Skeletal muscle satellite cell (primary cell): ENCODE measurements around the gene WDR18.

ENCODE experiments used
- H3K27me3 ChIP-seq: 2 replicates; pipeline ENCODE4 v1.7.0; 2013; ENCODE audit warnings: low read length; ENCODE audit not compliant: control insufficient read depth, insufficient read depth
- H3K36me3 ChIP-seq: 2 replicates; pipeline ENCODE4 v1.7.0; 2013; ENCODE audit warnings: mild to moderate bottlenecking, control low read depth, low read length; ENCODE audit not compliant: insufficient read depth
- H3K4me1 ChIP-seq: 2 replicates; pipeline ENCODE4 v1.7.0; 2013; ENCODE audit warnings: low read length; ENCODE audit not compliant: control insufficient read depth, insufficient read depth
- H3K4me2 ChIP-seq: 2 replicates; pipeline ENCODE4 v1.7.0; 2013; ENCODE audit warnings: mild to moderate bottlenecking, low read length
- H3K4me3 ChIP-seq: 2 replicates; pipeline ENCODE4 v1.7.0; 2013; ENCODE audit warnings: low read length
- H3K9ac ChIP-seq: 2 replicates; pipeline ENCODE4 v1.7.0; 2013; ENCODE audit warnings: mild to moderate bottlenecking, low read depth, low read length, moderate library complexity
- H3K9me3 ChIP-seq: replicated peaks from 2 replicates; pipeline ENCODE4 v1.7.0; 2013; ENCODE audit warnings: mild to moderate bottlenecking, control low read depth, low read length
- small RNA-seq: library from RNA; depleted of rRNA; stranded (forward); fragments of <200 nt; gene quantifications from one replicate; pipeline ENCODE3, GENCODE V24; 2012

The WDR18 gene

GRCh38 chr19:1039646-1040475 is 55.7 kb downstream of the WDR18 start, which contains the start of gene ABCA7:
ABCA7 (plus strand) TSS chr19:1040107; CDS start chr19:1041362, 1,255 bp downstream.
- Histone ChIP-seq H3K9me3 (no peaks in the 10 kb centered on the region), H3K27me3 (no peaks in the 10 kb centered on the region), H3K4me3 (peak within 1 kb of the TSS; percentile 69), H3K9ac (peak within 1 kb of the TSS; percentile 31), H3K4me2 (peak within 1 kb of the TSS; percentile 92), H3K36me3 (peaks cover 37% of the 10 kb centered on the region), H3K4me1 (peaks cover 50% of the 10 kb centered on the region)

DNA sequence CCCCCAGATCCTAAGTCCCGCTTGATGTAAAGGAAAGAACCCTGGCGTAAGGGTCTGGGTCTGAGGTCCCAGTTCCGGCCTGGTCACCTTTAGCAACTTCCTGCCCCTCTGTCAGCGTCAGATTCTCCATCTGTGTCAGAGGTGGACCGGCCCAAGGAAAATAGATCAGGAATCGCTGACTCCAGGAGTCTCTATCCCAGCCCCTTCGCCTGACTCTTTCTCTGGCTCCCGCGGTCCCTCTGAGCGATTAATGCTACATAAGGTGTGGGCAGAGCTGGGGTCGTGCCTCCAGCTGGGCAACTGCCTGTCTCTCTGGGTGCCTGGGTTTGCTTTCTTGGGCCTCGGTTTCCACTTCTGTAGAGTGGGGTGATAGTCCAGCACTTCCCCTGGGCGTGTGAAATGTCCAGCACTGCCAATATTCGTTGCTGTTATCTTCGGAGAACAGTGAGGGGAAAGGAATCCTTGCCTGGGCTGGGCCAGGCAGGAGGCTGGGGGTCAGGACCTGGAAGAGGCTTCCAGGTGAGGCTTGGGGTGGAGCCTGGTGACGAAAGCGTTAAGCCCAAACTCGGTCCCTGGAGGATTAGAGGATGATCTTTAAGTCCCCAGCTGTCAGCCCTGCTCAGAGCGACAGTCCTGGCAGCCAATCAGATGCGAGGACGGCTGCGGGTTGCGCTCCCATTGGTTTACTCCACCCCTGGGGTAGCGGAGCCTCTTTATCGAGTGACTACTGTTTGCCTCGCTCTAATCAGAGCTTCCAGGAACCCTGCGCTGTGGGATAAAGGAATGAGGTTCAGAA is 56.5 kb downstream of the WDR18 start:
- H3K4me2 ChIP-seq, result peak overlapping the region; percentile 92
- peak overlapping the region; percentile 69 for H3K4me3 ChIP-seq
- peak overlapping the region; percentile 31 for H3K9ac ChIP-seq
- peaks cover 50% of the 10 kb centered on the region for H3K4me1 ChIP-seq
- H3K27me3 ChIP-seq, result no peaks in the 10 kb centered on the region
- H3K9me3 ChIP-seq, result no peaks in the 10 kb centered on the region
- H3K36me3 ChIP-seq, result peaks cover 30% of the 10 kb centered on the region

- Histone ChIP-seq H3K4me2 (peak overlapping the region; percentile 92), H3K9me3 (no peaks in the 10 kb centered on the region), H3K4me3 (peak overlapping the region; percentile 69), H3K4me1 (peaks cover 50% of the 10 kb centered on the region), H3K36me3 (peaks cover 24% of the 10 kb centered on the region), H3K27me3 (no peaks in the 10 kb centered on the region), H3K9ac (peak overlapping the region; percentile 74)
Observed at GRCh38 chr19:1041272-1041834, 57.2 kb downstream of the WDR18 start.

- H3K4me1 ChIP-seq, result peaks cover 50% of the 10 kb centered on the region
- no peaks in the 10 kb centered on the region for H3K27me3 ChIP-seq
- peak overlapping the region; percentile 92 for H3K4me2 ChIP-seq
- H3K9ac ChIP-seq, result peak overlapping the region; percentile 74
- peaks cover 21% of the 10 kb centered on the region for H3K36me3 ChIP-seq
- peak overlapping the region; percentile 69 for H3K4me3 ChIP-seq
- H3K9me3 ChIP-seq, result no peaks in the 10 kb centered on the region
Observed at GRCh38 chr19:1041835-1042685, 57.9 kb downstream of the WDR18 start.

- no peaks in the 10 kb centered on the region for H3K27me3 ChIP-seq
- H3K36me3 ChIP-seq, result peaks cover 15% of the 10 kb centered on the region
- peaks cover 43% of the 10 kb centered on the region for H3K4me1 ChIP-seq
- peak overlapping the region; percentile 74 for H3K9ac ChIP-seq
- H3K4me2 ChIP-seq, result peak overlapping the region; percentile 92
- peak overlapping the region; percentile 69 for H3K4me3 ChIP-seq
- H3K9me3 ChIP-seq, result no peaks in the 10 kb centered on the region
Observed at GRCh38 chr19:1042689-1043511, 58.8 kb downstream of the WDR18 start.

Small RNA genes within 50 kb of the gene (small RNA-seq; reads per million reads assigned to genes)
- gene RNU6-2, result 4.6 reads per million, percentile 84 among the genes with 10 or more reads in this experiment
